GM23338 (cell line): ENCODE results near the gene TMEM14A. TPM values are rescaled to one million over a fixed set of nuclear protein-coding genes. Genes with fewer than 3 reads are reported as not detected.

ENCODE experiments used
- CREB1 ChIP-seq: fragments of 250-450 bp; sonication (Bioruptor Pico); IDR thresholded peaks from 2 replicates; pipeline ENCODE4 v1.5.0; 2020; ENCODE audit warnings: low read depth, mild to moderate bottlenecking, moderate library complexity
- EZH2 ChIP-seq: fragments of 200-600 bp; sonication (generic); IDR thresholded peaks from one replicate; pipeline ENCODE4 v1.8.0; 2017; ENCODE audit warnings: antibody characterized with exemption, mild to moderate bottlenecking, low read depth; ENCODE audit not compliant: unreplicated experiment
- EZH2phosphoT487 ChIP-seq: fragments of 200-600 bp; sonication (generic); IDR thresholded peaks from one replicate; pipeline ENCODE4 v1.8.1; 2018; ENCODE audit warnings: antibody characterized with exemption; ENCODE audit not compliant: unreplicated experiment
- NANOG ChIP-seq: IDR thresholded peaks from 2 replicates; pipeline ENCODE4 v1.6.1; 2016; ENCODE audit warnings: antibody characterized with exemption, borderline replicate concordance
- POLR2AphosphoS5 ChIP-seq: IDR thresholded peaks from 2 replicates; pipeline ENCODE4 v1.6.1; 2016; ENCODE audit warnings: antibody characterized with exemption, low read depth
- STAT1 ChIP-seq: IDR thresholded peaks from one replicate; pipeline ENCODE4 v1.6.1; 2016; ENCODE audit warnings: antibody characterized with exemption; ENCODE audit not compliant: unreplicated experiment
- ZNF114 ChIP-seq: fragments of 250-450 bp; sonication (Bioruptor Pico); IDR thresholded peaks from 2 replicates; pipeline ENCODE4 v1.5.0; 2020; ENCODE audit warnings: mild to moderate bottlenecking, moderate library complexity
- ZNF331 ChIP-seq: fragments of 250-450 bp; sonication (Bioruptor Pico); IDR thresholded peaks from 2 replicates; pipeline ENCODE4 v1.5.0; 2020; ENCODE audit warnings: low read depth, mild to moderate bottlenecking, moderate library complexity
- polyA plus RNA-seq: library from polyadenylated mRNA; unstranded; fragments of >200 nt; fragmentation: Nextera tagmentation; extraction: Ambion mirVana; gene quantifications from 2 replicates; pipeline ENCODE4 v1.2.1, GENCODE V29; 2016
- total RNA-seq: library from RNA; depleted of rRNA; stranded (reverse); fragments of >200 nt; shearing (Covaris generic); gene quantifications from 2 replicates; pipeline ENCODE4 v1.2.3, GENCODE V29; 2014
- TF ChIP-seq, protein P1 (sequence below): fragments of 250-450 bp; sonication (Bioruptor Pico); IDR thresholded peaks from 2 replicates; pipeline ENCODE4 v1.5.0; 2020; ENCODE audit warnings: mild to moderate bottlenecking, moderate library complexity
- TF ChIP-seq, protein P2 (sequence below), 2 experiments: fragments of 200-600 bp in 1 of 2; sonication (generic) in 1 of 2; conservative IDR thresholded peaks; 2 replicates each; pipeline versions ENCODE4 v1.5.1 to v1.6.1; 2016 to 2017; ENCODE audit warnings: antibody characterized with exemption in 2 of 2, low read depth in 2 of 2, mild to moderate bottlenecking in 2 of 2, moderate library complexity in 1 of 2
- TF ChIP-seq, protein P3 (sequence below): IDR thresholded peaks from 2 replicates; pipeline ENCODE4 v1.6.1; 2016; ENCODE audit warnings: antibody characterized with exemption

Gene TMEM14A
- total and polyA plus RNA-seq, 2 experiments from 2014 or later, result 13.9 to 36.0 TPM

DNA sequence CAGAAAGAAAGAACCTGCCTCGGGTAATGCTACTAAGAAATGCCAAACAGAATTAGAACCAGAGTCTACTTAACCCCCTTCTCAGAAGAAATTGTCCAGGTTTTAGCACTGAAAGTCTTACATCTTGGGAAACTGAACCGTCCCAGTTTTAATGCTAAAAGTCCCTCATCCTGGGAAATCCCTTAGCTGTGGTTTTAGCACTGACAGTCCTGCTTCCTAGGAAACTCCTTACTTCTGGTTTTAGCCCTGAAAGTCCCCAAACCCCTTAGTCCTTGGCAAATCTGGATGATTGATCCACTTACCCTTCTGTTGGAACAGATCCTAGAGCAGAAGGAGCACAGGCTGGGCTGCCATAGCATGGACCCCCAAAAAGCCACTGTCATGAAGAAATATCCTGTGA is 4.8 kb upstream of the TMEM14A start (continued):
- TF ChIP-seq, protein P1, sequence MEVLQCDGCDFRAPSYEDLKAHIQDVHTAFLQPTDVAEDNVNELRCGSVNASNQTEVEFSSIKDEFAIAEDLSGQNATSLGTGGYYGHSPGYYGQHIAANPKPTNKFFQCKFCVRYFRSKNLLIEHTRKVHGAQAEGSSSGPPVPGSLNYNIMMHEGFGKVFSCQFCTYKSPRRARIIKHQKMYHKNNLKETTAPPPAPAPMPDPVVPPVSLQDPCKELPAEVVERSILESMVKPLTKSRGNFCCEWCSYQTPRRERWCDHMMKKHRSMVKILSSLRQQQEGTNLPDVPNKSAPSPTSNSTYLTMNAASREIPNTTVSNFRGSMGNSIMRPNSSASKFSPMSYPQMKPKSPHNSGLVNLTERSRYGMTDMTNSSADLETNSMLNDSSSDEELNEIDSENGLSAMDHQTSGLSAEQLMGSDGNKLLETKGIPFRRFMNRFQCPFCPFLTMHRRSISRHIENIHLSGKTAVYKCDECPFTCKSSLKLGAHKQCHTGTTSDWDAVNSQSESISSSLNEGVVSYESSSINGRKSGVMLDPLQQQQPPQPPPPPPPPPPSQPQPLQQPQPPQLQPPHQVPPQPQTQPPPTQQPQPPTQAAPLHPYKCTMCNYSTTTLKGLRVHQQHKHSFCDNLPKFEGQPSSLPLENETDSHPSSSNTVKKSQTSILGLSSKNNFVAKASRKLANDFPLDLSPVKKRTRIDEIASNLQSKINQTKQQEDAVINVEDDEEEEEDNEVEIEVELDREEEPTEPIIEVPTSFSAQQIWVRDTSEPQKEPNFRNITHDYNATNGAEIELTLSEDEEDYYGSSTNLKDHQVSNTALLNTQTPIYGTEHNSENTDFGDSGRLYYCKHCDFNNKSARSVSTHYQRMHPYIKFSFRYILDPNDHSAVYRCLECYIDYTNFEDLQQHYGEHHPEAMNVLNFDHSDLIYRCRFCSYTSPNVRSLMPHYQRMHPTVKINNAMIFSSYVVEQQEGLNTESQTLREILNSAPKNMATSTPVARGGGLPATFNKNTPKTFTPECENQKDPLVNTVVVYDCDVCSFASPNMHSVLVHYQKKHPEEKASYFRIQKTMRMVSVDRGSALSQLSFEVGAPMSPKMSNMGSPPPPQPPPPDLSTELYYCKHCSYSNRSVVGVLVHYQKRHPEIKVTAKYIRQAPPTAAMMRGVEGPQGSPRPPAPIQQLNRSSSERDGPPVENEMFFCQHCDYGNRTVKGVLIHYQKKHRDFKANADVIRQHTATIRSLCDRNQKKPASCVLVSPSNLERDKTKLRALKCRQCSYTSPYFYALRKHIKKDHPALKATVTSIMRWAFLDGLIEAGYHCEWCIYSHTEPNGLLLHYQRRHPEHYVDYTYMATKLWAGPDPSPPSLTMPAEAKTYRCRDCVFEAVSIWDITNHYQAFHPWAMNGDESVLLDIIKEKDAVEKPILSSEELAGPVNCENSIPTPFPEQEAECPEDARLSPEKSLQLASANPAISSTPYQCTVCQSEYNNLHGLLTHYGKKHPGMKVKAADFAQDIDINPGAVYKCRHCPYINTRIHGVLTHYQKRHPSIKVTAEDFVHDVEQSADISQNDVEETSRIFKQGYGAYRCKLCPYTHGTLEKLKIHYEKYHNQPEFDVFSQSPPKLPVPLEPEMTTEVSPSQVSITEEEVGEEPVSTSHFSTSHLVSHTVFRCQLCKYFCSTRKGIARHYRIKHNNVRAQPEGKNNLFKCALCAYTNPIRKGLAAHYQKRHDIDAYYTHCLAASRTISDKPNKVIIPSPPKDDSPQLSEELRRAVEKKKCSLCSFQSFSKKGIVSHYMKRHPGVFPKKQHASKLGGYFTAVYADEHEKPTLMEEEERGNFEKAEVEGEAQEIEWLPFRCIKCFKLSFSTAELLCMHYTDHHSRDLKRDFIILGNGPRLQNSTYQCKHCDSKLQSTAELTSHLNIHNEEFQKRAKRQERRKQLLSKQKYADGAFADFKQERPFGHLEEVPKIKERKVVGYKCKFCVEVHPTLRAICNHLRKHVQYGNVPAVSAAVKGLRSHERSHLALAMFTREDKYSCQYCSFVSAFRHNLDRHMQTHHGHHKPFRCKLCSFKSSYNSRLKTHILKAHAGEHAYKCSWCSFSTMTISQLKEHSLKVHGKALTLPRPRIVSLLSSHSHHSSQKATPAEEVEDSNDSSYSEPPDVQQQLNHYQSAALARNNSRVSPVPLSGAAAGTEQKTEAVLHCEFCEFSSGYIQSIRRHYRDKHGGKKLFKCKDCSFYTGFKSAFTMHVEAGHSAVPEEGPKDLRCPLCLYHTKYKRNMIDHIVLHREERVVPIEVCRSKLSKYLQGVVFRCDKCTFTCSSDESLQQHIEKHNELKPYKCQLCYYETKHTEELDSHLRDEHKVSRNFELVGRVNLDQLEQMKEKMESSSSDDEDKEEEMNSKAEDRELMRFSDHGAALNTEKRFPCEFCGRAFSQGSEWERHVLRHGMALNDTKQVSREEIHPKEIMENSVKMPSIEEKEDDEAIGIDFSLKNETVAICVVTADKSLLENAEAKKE (CRISPR knock-in tag), result no peak
- TF ChIP-seq EZH2phosphoT487 (no peak), ZNF114 (CRISPR knock-in tag) (no peak), ZNF331 (no peak), NANOG (no peak), EZH2 (no peak), CREB1 (no peak), POLR2AphosphoS5 (no peak), STAT1 (no peak)
- TF ChIP-seq, protein P2, sequence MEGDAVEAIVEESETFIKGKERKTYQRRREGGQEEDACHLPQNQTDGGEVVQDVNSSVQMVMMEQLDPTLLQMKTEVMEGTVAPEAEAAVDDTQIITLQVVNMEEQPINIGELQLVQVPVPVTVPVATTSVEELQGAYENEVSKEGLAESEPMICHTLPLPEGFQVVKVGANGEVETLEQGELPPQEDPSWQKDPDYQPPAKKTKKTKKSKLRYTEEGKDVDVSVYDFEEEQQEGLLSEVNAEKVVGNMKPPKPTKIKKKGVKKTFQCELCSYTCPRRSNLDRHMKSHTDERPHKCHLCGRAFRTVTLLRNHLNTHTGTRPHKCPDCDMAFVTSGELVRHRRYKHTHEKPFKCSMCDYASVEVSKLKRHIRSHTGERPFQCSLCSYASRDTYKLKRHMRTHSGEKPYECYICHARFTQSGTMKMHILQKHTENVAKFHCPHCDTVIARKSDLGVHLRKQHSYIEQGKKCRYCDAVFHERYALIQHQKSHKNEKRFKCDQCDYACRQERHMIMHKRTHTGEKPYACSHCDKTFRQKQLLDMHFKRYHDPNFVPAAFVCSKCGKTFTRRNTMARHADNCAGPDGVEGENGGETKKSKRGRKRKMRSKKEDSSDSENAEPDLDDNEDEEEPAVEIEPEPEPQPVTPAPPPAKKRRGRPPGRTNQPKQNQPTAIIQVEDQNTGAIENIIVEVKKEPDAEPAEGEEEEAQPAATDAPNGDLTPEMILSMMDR (conservative IDR thresholded peaks at IDR 0.05; ENCODE audit: low read depth in 2 of 2), result no peak
- TF ChIP-seq, protein P3, sequence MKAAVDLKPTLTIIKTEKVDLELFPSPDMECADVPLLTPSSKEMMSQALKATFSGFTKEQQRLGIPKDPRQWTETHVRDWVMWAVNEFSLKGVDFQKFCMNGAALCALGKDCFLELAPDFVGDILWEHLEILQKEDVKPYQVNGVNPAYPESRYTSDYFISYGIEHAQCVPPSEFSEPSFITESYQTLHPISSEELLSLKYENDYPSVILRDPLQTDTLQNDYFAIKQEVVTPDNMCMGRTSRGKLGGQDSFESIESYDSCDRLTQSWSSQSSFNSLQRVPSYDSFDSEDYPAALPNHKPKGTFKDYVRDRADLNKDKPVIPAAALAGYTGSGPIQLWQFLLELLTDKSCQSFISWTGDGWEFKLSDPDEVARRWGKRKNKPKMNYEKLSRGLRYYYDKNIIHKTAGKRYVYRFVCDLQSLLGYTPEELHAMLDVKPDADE, result no peak
